ENCODE measurements around the gene OTUD7B.

OTUD7B gene

DNA sequence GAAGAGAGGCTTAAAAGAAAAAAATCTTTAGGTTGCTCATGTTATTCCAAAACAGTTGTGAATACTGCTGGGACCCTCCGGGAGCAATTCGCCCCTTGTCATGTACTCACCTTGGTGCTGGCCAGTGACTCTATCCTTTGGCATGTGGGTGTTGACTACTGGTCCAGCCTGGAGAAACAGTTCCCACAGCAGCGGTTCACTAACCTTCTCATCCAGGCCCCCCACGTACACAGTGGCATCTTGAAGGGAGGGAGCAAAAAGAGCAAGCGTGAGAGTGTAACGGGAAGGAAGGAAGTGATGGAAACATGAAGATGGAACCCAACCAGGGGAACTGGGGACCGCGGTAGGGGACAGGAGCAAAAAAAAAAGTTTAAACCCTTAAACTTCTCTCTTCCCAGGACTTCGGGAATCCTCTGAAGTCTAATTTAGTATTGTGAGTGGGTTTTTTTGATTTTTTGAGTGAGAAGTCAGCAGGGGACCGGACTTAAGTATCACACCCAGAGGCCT lies 83.4 kb downstream of the OTUD7B start:
- peak overlapping the region; percentile 98 for H3K4me3 ChIP-seq (ENCODE audit: low read depth, low read length)
- TF ChIP-seq, protein P1, sequence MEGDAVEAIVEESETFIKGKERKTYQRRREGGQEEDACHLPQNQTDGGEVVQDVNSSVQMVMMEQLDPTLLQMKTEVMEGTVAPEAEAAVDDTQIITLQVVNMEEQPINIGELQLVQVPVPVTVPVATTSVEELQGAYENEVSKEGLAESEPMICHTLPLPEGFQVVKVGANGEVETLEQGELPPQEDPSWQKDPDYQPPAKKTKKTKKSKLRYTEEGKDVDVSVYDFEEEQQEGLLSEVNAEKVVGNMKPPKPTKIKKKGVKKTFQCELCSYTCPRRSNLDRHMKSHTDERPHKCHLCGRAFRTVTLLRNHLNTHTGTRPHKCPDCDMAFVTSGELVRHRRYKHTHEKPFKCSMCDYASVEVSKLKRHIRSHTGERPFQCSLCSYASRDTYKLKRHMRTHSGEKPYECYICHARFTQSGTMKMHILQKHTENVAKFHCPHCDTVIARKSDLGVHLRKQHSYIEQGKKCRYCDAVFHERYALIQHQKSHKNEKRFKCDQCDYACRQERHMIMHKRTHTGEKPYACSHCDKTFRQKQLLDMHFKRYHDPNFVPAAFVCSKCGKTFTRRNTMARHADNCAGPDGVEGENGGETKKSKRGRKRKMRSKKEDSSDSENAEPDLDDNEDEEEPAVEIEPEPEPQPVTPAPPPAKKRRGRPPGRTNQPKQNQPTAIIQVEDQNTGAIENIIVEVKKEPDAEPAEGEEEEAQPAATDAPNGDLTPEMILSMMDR (IDR thresholded peaks at IDR 0.05; ENCODE audit: insufficient read depth, low read depth, low read length, missing control alignments) = no peak

DNA sequence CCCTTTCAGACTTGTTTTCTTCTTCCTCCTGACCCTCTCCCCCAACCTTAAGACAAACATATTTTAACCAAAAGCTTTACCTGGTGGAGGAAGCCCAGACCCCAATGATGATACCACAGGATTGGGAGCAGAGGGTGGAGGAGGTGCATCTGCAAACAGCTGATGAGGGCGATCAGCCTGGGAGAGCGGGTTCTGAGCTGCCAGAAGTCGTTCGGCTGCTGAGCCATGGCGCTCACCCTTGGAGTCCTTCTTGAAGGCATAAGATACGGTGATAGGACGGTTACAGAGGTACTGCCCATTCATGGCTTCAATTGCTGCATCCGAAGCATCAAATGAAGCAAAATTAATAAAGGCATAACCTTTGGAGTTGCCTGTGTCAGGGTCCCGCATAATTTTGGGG lies 84.2 kb downstream of the OTUD7B start:
- no peak for DNase-seq (ENCODE audit: low read depth)
- TF ChIP-seq, protein P1 (IDR thresholded peaks at IDR 0.05; ENCODE audit: insufficient read depth, low read depth, low read length, missing control alignments) = no peak
- H3K4me3 ChIP-seq (ENCODE audit: low read depth, low read length) = no peak overlapping the region

More for the DNA sequence above, 83.4 kb downstream of the OTUD7B start:
- peak; percentile 8 for DNase-seq (ENCODE audit: low read depth)

DNA sequence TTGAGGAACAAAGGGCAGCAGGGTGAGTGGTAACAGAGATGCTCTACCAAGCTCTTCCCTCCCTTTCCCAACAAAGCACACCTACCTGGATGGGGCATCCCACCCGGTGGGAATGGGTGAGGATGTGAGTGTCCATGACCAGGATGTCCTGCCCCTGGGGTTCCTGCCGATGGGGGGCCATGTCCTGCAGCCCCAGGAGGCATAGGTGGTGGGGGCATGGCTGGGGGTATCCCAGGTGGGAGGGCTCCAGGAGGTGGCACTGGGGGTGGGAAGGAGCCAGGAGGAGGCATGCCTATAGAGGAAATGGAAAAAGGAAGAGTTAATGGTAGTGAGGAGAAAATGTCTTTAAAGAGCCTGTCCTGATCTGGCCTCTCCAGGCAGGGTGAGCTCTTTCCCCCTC lies 84.8 kb downstream of the OTUD7B start:
- TF ChIP-seq, protein P1 (IDR thresholded peaks at IDR 0.05; ENCODE audit: insufficient read depth, low read depth, low read length, missing control alignments) = no peak
- H3K4me3 ChIP-seq (ENCODE audit: low read depth, low read length) = no peak overlapping the region
- no peak for DNase-seq (ENCODE audit: low read depth)

DNA sequence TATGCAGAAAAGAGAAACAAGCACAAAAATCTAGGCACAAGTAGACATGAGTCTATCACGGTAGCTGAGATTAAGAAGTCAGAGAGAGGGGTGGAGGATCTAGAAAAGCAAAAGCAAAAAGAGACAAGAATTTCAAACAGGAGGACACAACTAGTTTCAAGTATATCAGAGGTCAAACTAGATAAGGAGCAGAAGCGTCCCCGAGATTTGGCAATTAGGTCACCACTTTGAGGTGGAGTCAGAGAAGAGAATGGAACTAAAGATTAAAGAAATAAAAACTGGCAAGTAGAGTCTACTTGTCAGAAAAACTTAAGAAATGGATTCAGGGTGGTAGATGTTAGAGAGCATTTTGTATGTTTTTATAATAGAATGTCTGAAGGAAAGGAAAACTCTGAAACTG lies 85.2 kb downstream of the OTUD7B start:
- no peak for DNase-seq (ENCODE audit: low read depth)
- H3K4me3 ChIP-seq (ENCODE audit: low read depth, low read length) = no peak overlapping the region
- TF ChIP-seq, protein P1 (IDR thresholded peaks at IDR 0.05; ENCODE audit: insufficient read depth, low read depth, low read length, missing control alignments) = no peak

DNA sequence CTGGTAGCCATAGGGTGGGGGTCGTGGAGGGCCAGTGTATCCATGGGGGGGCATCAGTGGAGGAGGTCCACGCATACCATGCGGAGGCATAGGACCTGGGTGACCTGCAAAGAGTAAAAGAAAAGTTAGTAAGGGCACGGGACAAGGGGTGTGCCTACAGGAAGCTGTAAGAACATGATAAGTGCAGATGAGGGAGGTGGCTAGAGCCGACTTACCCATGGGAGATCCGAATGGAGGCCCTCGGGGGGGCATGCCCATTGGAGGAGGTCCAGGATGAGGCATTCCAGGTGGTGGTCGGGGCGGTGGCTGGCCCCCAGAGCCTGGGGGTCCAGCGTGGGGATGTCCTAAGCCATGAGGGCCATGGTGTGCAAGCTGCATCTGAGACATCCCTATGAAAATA lies 86.9 kb downstream of the OTUD7B start:
- TF ChIP-seq, protein P1 (IDR thresholded peaks at IDR 0.05; ENCODE audit: insufficient read depth, low read depth, low read length, missing control alignments) = no peak
- no peak overlapping the region for H3K4me3 ChIP-seq (ENCODE audit: low read depth, low read length)
- DNase-seq (ENCODE audit: low read depth) = no peak

DNA sequence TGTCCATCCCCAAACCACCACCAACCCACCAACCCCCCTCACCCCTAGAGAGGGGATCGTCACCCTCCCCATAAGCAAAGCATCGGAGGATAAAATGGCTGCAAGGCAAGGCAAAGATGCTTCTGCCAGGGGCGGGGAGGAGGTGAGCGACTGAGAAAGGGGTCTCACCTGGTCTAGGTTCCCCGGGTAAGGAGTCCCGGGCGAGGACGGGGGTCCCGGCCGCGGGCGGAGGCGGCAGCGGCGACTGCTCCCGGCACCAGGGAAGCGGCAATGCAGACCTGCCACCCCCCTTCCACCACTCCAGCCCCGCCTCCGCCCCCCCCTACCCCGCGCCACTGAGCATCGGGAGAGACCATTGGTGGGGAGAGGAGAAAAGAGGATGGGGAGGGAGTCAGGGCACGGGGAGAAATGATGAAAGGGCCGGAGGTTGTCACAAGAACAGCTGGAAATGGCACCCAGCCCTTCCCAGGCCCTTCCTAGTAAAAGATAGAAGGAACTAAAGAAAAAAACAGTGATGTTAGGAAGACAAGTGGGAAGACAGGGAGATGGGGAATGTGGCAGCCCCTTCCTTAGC lies 92.9 kb downstream of the OTUD7B start, which contains the start of gene SV2A:
SV2A (minus strand) TSS at position 274 of the 574 bp plus-strand sequence. CDS start 4,004 bp downstream, outside the sequence.
- peak within 1 kb of the TSS; percentile 41 for H3K4me3 ChIP-seq (ENCODE audit: low read depth, low read length)
- no peak for DNase-seq (ENCODE audit: low read depth)
- TF ChIP-seq, protein P1 (IDR thresholded peaks at IDR 0.05; ENCODE audit: insufficient read depth, low read depth, low read length, missing control alignments) = no peak

DNA sequence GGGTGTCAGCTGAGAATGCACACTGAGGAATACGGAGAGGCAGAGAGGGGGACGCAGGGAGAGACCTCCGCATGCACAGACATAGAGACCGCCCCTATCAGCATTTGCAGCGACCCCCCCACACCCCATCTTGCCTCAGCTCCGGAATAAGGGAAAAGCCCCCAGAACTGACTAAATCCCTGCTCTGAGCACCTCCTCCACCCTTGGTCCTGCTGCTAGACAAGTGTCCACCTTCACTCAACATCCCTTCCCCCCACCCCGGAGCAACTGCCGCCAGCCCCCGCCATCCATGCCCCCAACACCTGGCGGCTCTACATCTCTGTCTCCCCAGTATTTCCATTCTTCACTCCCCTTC lies 93.7 kb downstream of the OTUD7B start:
- DNase-seq (ENCODE audit: low read depth) = no peak
- H3K4me3 ChIP-seq (ENCODE audit: low read depth, low read length) = peak overlapping the region; percentile 41; the same call in 1 of the 2 replicates
- TF ChIP-seq, protein P1 (IDR thresholded peaks at IDR 0.05; ENCODE audit: insufficient read depth, low read depth, low read length, missing control alignments) = no peak

All from GM12865 (cell line).